ENCODE results near the gene MAP3K12.

The MAP3K12 gene

DNA sequence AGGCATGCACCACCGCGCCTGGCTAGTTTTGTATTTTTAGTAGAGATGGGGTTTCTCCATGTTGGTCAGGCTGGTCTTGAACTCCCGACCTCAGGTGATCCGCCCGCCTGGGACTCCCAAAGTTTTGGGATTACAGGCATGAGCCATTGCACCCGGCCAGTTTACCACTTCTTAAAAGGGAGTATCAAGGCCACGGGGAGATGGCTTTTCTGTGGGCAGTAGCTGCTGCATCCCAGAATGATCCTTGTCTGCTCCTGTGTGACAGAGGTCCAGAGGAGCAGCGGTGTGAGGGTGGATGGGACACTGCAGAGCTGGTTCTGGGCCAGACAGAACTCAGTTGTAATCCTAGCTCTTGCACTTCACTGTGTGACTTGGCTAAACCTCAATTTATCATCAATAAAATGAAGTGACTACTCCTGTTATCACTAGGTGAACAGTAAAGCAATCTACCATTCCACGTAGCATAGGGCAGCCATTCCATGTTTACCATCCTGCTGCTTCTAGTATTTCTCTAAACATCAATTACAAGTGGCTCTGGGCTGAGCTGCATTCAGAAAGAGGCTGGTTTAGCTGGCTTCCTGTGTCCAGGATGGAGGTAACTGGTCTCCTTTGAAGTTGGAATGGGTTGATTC is 11.0 kb upstream of the MAP3K12 start:
- TF ChIP-seq, protein P1, sequence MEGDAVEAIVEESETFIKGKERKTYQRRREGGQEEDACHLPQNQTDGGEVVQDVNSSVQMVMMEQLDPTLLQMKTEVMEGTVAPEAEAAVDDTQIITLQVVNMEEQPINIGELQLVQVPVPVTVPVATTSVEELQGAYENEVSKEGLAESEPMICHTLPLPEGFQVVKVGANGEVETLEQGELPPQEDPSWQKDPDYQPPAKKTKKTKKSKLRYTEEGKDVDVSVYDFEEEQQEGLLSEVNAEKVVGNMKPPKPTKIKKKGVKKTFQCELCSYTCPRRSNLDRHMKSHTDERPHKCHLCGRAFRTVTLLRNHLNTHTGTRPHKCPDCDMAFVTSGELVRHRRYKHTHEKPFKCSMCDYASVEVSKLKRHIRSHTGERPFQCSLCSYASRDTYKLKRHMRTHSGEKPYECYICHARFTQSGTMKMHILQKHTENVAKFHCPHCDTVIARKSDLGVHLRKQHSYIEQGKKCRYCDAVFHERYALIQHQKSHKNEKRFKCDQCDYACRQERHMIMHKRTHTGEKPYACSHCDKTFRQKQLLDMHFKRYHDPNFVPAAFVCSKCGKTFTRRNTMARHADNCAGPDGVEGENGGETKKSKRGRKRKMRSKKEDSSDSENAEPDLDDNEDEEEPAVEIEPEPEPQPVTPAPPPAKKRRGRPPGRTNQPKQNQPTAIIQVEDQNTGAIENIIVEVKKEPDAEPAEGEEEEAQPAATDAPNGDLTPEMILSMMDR (IDR thresholded peaks at IDR 0.05; ENCODE audit: low read depth, low read length, missing control alignments): no peak
- in situ Hi-C loops (cut with HindIII; ENCODE audit: low sequenced_read_pairs): no loop called here

DNA sequence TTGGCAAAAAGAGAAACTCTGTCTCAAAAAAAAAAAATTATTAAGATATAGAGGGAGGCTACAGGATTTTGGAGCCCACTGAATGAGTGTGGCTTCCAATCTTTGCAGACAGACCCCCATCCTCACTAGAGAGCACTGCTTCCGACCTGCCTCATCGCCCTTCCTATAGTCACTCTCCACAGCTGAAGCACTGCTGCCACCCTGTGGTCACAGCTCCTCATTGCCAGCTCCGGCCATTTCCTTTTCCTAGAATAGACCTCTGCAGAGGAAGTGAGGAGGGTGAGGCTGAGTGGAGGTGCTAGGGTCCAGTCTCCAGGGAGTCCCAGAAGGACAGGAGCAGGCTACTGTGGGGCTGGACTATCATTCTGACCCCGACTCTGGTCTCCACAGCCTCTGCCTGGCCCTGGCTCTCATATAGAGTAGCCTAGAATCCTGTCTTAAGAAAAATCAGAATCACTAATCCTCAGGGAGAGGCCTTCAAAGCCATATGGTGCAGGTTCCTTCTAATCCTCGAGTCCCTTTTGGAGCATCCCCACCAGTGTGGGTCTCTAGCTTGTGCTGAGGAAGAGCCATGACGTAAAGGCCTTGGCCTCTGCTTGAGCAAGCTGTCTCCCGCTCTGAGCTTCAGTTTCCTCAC is 9.4 kb upstream of the MAP3K12 start:
- in situ Hi-C loops (cut with HindIII; ENCODE audit: low sequenced_read_pairs): no loop called here
- H3K4me3 ChIP-seq (ENCODE audit: low read depth, low read length): no peak overlapping the region
- DNase-seq (ENCODE audit: low read depth): no peak
- TF ChIP-seq, protein P1 (IDR thresholded peaks at IDR 0.05; ENCODE audit: low read depth, low read length, missing control alignments): peak; percentile 95

More for the DNA sequence above, 11.0 kb upstream of the MAP3K12 start:
- DNase-seq (ENCODE audit: low read depth): no peak
- H3K4me3 ChIP-seq (ENCODE audit: low read depth, low read length): no peak overlapping the region

DNA sequence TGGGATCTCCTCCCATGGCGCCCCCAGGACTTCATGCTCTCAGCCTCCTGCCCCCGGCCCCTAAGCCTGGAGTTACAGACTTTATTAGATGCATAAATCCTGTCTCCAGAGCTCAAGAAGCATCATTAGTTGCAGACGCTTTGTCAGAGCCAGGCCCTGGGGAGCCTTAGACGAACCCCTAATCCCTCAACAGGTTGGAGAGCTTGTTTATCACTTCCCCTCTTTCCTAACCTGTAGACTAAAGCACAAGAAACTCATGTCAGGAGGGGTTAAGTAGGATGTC is 8.3 kb upstream of the MAP3K12 start:
- in situ Hi-C loops (cut with HindIII; ENCODE audit: low sequenced_read_pairs): no loop called here
- DNase-seq (ENCODE audit: low read depth): no peak
- no peak overlapping the region for H3K4me3 ChIP-seq (ENCODE audit: low read depth, low read length)
- TF ChIP-seq, protein P1 (IDR thresholded peaks at IDR 0.05; ENCODE audit: low read depth, low read length, missing control alignments): no peak

DNA sequence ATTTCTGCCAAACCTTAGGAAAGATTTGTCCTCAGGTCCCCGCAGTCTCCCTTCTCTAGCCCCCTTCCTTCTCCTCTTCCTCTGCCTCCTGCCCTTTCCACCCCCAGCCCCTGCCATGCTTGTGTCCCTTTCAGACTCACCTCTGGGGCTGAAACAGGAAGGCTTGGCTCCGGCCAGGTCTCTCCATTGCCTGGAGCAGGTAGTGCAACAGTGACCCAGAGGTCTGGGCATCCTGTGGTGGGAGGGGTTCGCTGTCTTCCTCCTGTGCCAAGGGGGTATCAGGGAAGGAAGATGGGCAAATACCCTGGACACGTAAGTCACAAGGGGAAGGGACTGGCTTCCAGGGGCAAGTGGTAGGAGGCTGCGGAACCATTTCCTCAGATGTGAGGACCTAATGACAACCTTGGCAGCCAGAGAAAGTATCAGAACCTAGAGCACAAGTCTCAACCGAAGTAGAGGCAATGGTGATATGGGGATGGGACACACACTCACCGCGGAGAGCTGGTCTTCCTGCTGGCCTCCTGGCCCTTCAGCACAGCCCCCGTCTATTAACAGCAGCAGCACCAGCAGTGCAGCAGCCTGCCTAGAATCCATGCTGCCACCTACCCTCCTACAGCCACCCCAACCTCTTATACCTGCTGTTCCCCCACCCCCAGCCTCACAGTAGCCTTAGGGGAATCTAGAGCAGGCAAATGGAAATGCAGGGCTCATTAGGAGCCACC is 7.8 kb upstream of the MAP3K12 start, which contains the start of gene NPFF:
TSS of gene NPFF (minus strand) at position 604 of the 722 bp plus-strand sequence. CDS start at position 594, 10 bp downstream.
- in situ Hi-C loops (cut with HindIII; ENCODE audit: low sequenced_read_pairs): no loop called here

DNA sequence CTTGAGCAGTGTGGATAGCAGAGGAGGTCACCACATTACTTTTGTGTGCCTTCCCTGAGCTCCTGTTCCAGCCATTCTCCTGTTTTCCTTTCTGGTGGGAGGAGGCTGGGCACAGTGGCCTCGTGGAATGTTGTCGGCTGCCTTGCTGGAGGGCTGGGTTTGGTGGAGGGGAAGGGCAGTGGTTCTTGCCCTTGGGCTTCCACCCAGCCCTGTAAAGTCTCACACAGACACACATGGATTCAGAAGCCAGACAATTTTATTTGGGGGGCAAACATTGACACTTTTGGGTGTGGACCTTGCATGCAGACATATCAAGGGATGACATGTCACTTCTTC is 7.2 kb upstream of the MAP3K12 start:
- no peak for DNase-seq (ENCODE audit: low read depth)
- H3K4me3 ChIP-seq (ENCODE audit: low read depth, low read length): no peak overlapping the region
- in situ Hi-C loops (cut with HindIII; ENCODE audit: low sequenced_read_pairs): no loop called here
- TF ChIP-seq, protein P1 (IDR thresholded peaks at IDR 0.05; ENCODE audit: low read depth, low read length, missing control alignments): no peak

More for the DNA sequence above, 7.8 kb upstream of the MAP3K12 start, which contains the start of gene NPFF:
- no peak within 1 kb of the TSS for H3K4me3 ChIP-seq (ENCODE audit: low read depth, low read length)
- TF ChIP-seq, protein P1 (IDR thresholded peaks at IDR 0.05; ENCODE audit: low read depth, low read length, missing control alignments): no peak
- no peak for DNase-seq (ENCODE audit: low read depth)

DNA sequence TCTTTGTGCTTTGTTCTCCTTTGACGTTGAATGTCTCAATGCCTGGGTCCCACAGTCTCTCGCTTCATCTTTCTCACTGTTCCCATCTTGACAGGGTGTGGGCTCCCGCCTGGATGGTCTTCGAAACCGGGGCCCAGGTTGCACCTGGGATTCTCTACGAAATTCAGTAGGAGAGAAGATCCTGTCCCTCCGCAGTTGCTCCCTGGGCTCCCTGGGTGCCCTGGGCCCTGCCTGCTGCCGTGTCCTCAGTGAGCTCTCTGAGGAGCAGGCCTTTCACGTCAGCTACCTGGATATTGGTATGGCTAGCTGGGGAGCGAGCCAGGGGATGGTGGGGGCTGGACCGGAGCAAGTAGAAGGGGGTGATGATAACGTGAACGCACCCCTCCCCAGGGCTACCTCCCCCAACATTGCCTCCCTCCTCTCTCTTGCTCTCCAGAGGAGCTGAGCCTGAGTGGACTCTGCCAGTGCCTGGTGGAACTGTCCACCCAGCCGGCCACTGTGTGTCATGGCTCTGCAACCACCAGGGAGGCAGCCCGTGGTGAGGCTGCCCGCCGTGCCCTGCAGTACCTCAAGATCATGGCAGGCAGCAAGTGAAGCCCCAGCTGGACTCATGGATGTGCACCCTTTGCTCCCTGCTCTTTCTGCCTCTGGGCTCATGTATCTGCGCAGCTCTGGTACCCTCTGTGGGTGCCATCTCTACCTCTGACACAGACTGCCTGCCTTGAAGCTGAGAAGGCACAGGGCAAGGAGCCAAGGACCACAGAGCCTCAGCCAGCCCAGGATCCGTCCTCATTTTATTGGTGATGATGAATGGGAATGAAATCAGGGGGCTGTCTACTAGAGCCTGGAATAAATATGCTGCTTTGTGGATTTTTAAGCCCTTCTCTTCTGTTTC is 6.5 kb upstream of the MAP3K12 start:
- no peak for DNase-seq (ENCODE audit: low read depth)
- in situ Hi-C loops (cut with HindIII; ENCODE audit: low sequenced_read_pairs): no loop called here
- TF ChIP-seq, protein P1 (IDR thresholded peaks at IDR 0.05; ENCODE audit: low read depth, low read length, missing control alignments): no peak
- no peak overlapping the region for H3K4me3 ChIP-seq (ENCODE audit: low read depth, low read length)
